K562 (cell line): ENCODE data around the gene SVBP. TPM values are rescaled to one million over a fixed set of nuclear protein-coding genes. Genes with fewer than 3 reads are reported as not detected.

ENCODE experiments used
- BCOR ChIP-seq: fragments of 450-650 bp; IDR thresholded peaks from 2 replicates; pipeline ENCODE4 v1.6.1; 2016
- CHD2 ChIP-seq: IDR thresholded peaks from 2 replicates; pipeline ENCODE4 v1.6.1; 2011; ENCODE audit warnings: low read depth, low read length
- MTF1 ChIP-seq: fragments of 250-450 bp; sonication (Bioruptor Pico); IDR thresholded peaks from 2 replicates; pipeline ENCODE4 v1.9.0; 2021; ENCODE audit warnings: moderate library complexity, mild to moderate bottlenecking, inconsistent platforms, borderline replicate concordance
- NCOA2 ChIP-seq, 2 experiments: fragments of 450-650 bp; IDR thresholded peaks; 2 replicates each; pipeline ENCODE4 v1.6.1; 2018; ENCODE audit warnings: mild to moderate bottlenecking in 2 of 2, moderate library complexity in 1 of 2; ENCODE audit not compliant: partially characterized antibody in 2 of 2
- NCOR1 ChIP-seq: fragments of 450-650 bp; IDR thresholded peaks from 2 replicates; pipeline ENCODE4 v1.6.1; 2016; ENCODE audit warnings: mild to moderate bottlenecking, moderate library complexity
- PHF20 ChIP-seq: fragments of 450-650 bp; IDR thresholded peaks from 2 replicates; pipeline ENCODE4 v1.6.1; 2018; ENCODE audit not compliant: partially characterized antibody
- RFX7 ChIP-seq: fragments of 250-450 bp; sonication (Bioruptor Pico); IDR thresholded peaks from 2 replicates; pipeline ENCODE4 v1.5.1; 2021; ENCODE audit warnings: mild to moderate bottlenecking
- SMAD3 ChIP-seq: fragments of 450-650 bp; formaldehyde crosslinking; conservative IDR thresholded peaks from 2 replicates; pipeline ENCODE4 v1.4.0; 2020; ENCODE audit warnings: mild to moderate bottlenecking
- SMARCB1 ChIP-seq: IDR thresholded peaks from 2 replicates; pipeline ENCODE4 v1.6.1; 2011; ENCODE audit warnings: improper control_type of control experiment, low read depth; ENCODE audit not compliant: insufficient read length
- SP2 ChIP-seq: IDR thresholded peaks from 2 replicates; pipeline ENCODE4 v1.6.1; 2011; ENCODE audit warnings: mild to moderate bottlenecking, low read depth, low read length, moderate library complexity; ENCODE audit not compliant: poor library complexity, severe bottlenecking; ENCODE audit errors: extremely low read depth
- SRSF1 ChIP-seq: fragments of 200-400 bp; formaldehyde crosslinking; IDR thresholded peaks from 2 replicates; pipeline ENCODE4 v1.6.1; 2017; ENCODE audit warnings: mild to moderate bottlenecking, low read depth, low read length, moderate library complexity
- ZNF174 ChIP-seq: fragments of 250-450 bp; sonication (Bioruptor Pico); IDR thresholded peaks from 2 replicates; pipeline ENCODE4 v1.4.0; 2020; ENCODE audit warnings: mild to moderate bottlenecking
- ZNF280A ChIP-seq: fragments of 450-650 bp; IDR thresholded peaks from 2 replicates; pipeline ENCODE4 v1.6.1; 2018; ENCODE audit warnings: mild to moderate bottlenecking, low read depth; ENCODE audit not compliant: partially characterized antibody
- ZNF354B ChIP-seq: fragments of 250-450 bp; sonication (Bioruptor Pico); IDR thresholded peaks from 2 replicates; pipeline ENCODE4 v1.4.0; 2020
- ZNF57 ChIP-seq: fragments of 450-650 bp; formaldehyde crosslinking; IDR thresholded peaks from 2 replicates; pipeline ENCODE4 v1.4.0; 2020; ENCODE audit warnings: mild to moderate bottlenecking, moderate library complexity
- ZSCAN32 ChIP-seq: fragments of 450-650 bp; formaldehyde crosslinking; IDR thresholded peaks from 2 replicates; pipeline ENCODE4 v1.4.0; 2020; ENCODE audit warnings: mild to moderate bottlenecking, moderate library complexity
- polyA plus RNA-seq, 8 experiments: library from polyadenylated mRNA; depleted of rRNA in 4 of 8; stranded (reverse) in 5 of 8; unstranded in 3 of 8; fragments of >200 nt; fragmentation: Nextera tagmentation in 2 of 8; fragmentation: Illumina TruSeq in 1 of 8; extraction: Ambion mirVana in 2 of 8; extraction: Trizol in 1 of 8; gene quantifications; 2 replicates each; pipeline versions ENCODE4 v1.2.1 to v1.2.3, GENCODE V29; 2011 to 2014; ENCODE audit warnings: inconsistent platforms in 1 of 8, missing spikeins in 1 of 8
- total RNA-seq, 7 experiments: library from RNA; depleted of rRNA in 6 of 7; stranded (reverse); fragments of >200 nt in 6 of 7; fragmentation: Illumina TruSeq in 2 of 7; extraction: Trizol in 2 of 7; gene quantifications; 2 replicates each; pipeline versions ENCODE4 v1.2.1 to v1.2.3, GENCODE V29; 2011 to 2021; ENCODE audit warnings: low replicate concordance in 1 of 7
- TF ChIP-seq, protein P1 (sequence below): fragments of 250-450 bp; sonication (Bioruptor Pico); IDR thresholded peaks from 2 replicates; pipeline ENCODE4 v1.5.1; 2021; ENCODE audit warnings: mild to moderate bottlenecking
- TF ChIP-seq, protein P2 (sequence below): fragments of 450-650 bp; formaldehyde crosslinking; IDR thresholded peaks from 2 replicates; pipeline ENCODE4 v1.4.0; 2022; ENCODE audit warnings: missing genetic modification characterization
- TF ChIP-seq, protein P3 (sequence below): fragments of 450-650 bp; IDR thresholded peaks from 2 replicates; pipeline ENCODE4 v1.6.1; 2016; ENCODE audit warnings: antibody characterized with exemption

Gene SVBP
- total and polyA plus RNA-seq, 9 of the 15 experiments (the other 6 are each of a cell fraction or from before 2014, with no cell fraction given): 31.7 to 49.7 (median 40.0) TPM

DNA sequence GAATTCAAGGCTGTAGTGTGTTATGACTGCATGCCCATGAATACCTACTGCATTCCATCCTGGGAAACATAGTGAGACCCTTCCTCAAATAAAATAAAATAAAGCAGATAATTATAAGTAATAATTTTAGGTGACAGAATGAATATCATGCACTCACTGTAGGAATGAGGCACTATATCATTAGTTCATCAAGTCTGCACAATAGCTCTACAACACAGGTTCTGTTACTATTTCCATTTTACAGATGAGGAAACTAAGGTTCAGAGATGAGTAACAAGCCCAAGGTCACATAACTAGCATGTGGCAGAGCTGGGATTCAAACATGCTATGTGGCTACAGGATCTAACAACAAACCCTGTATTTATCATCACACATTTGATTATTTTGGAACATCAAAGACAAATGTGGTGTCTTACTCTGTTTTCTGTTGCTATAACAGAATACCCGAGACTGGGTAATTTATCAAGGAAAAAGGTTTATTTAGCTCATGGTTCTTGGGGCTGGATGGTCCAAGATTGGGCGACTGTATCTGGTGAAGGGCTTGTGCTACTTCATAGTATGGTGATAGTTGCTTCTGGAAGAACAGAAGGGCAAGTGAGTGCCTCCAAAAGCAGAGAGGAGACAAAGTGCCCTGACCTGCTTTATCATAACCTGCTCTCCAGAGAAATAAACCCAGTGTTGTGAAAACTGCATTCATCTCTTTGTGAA is 24.4 kb upstream of the SVBP start (continued):
- TF ChIP-seq, protein P1, sequence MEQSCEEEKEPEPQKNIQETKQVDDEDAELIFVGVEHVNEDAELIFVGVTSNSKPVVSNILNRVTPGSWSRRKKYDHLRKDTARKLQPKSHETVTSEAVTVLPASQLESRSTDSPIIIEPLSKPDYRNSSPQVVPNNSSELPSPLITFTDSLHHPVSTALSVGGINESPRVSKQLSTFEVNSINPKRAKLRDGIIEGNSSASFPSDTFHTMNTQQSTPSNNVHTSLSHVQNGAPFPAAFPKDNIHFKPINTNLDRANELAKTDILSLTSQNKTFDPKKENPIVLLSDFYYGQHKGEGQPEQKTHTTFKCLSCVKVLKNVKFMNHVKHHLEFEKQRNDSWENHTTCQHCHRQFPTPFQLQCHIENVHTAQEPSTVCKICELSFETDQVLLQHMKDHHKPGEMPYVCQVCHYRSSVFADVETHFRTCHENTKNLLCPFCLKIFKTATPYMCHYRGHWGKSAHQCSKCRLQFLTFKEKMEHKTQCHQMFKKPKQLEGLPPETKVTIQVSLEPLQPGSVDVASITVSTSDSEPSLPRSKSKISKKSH: no peak
- TF ChIP-seq ZNF354B (CRISPR knock-in tag): no peak
- no peak for TF ChIP-seq CHD2
- no peak for TF ChIP-seq SMAD3 (CRISPR knock-in tag)
- no peak for TF ChIP-seq NCOA2 (IDR thresholded peaks at IDR 0.05; ENCODE audit: partially characterized antibody in 2 of 2)
- TF ChIP-seq ZNF174: no peak
- no peak for TF ChIP-seq SP2
- TF ChIP-seq MTF1: no peak
- TF ChIP-seq PHF20: no peak
- TF ChIP-seq ZSCAN32: no peak
- TF ChIP-seq SRSF1: no peak
- no peak for TF ChIP-seq ZNF57
- peak; percentile 13; the same call in 1 of the 2 replicates for TF ChIP-seq BCOR
- TF ChIP-seq, protein P2, sequence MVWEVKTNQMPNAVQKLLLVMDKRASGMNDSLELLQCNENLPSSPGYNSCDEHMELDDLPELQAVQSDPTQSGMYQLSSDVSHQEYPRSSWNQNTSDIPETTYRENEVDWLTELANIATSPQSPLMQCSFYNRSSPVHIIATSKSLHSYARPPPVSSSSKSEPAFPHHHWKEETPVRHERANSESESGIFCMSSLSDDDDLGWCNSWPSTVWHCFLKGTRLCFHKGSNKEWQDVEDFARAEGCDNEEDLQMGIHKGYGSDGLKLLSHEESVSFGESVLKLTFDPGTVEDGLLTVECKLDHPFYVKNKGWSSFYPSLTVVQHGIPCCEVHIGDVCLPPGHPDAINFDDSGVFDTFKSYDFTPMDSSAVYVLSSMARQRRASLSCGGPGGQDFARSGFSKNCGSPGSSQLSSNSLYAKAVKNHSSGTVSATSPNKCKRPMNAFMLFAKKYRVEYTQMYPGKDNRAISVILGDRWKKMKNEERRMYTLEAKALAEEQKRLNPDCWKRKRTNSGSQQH (CRISPR knock-in tag): no peak
- TF ChIP-seq RFX7: no peak
- no peak for TF ChIP-seq SMARCB1
- TF ChIP-seq, protein P3, sequence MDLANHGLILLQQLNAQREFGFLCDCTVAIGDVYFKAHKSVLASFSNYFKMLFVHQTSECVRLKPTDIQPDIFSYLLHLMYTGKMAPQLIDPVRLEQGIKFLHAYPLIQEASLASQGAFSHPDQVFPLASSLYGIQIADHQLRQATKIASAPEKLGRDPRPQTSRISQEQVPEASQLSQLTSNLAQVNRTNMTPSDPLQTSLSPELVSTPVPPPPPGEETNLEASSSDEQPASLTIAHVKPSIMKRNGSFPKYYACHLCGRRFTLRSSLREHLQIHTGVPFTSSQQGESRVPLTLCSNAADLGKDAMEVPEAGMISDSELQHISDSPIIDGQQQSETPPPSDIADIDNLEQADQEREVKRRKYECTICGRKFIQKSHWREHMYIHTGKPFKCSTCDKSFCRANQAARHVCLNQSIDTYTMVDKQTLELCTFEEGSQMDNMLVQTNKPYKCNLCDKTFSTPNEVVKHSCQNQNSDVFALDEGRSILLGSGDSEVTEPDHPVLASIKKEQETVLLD: no peak
- no peak for TF ChIP-seq ZNF280A
- no peak for TF ChIP-seq NCOR1
